Stimulated activated CD4-positive, alpha-beta T cell treated with anti-CD3 and anti-CD28 coated beads, Interleukin-2, amount 100 ng/mL, for 24 hours (primary cell): ENCODE measurements around the gene NACC2.

Experiments used
- DNase-seq, 2 donors: peaks; one replicate each; pipeline ENCODE4 v3.0.0-alpha.2; 2020

NACC2 gene

GRCh38 chr9:136021171-136021871 lies 73.8 kb downstream of the NACC2 start:
- DNase-seq, result no peak

- DNase-seq, result no peak
Measured at GRCh38 chr9:136020671-136021070, 74.4 kb downstream of the NACC2 start.

GRCh38 chr9:136020206-136020605 lies 74.9 kb downstream of the NACC2 start:
- DNase-seq, result no peak

- DNase-seq, result no peak
Measured at GRCh38 chr9:136019681-136020060, 75.4 kb downstream of the NACC2 start.

GRCh38 chr9:136019041-136019680 lies 75.9 kb downstream of the NACC2 start:
- no peak for DNase-seq

GRCh38 chr9:136018257-136019031 lies 76.6 kb downstream of the NACC2 start:
- DNase-seq, result no peak

GRCh38 chr9:136017289-136018190 lies 77.5 kb downstream of the NACC2 start:
- no peak for DNase-seq

- no peak for DNase-seq
Measured at GRCh38 chr9:136016572-136017288, 78.4 kb downstream of the NACC2 start.

GRCh38 chr9:136015656-136016571 lies 79.2 kb downstream of the NACC2 start:
- no peak for DNase-seq

- DNase-seq, result no peak
Measured at GRCh38 chr9:136014924-136015633, 80.0 kb downstream of the NACC2 start.

- DNase-seq, result no peak
Measured at GRCh38 chr9:136014147-136014923, 80.8 kb downstream of the NACC2 start.

- DNase-seq, result no peak
Measured at GRCh38 chr9:136013524-136014034, 81.5 kb downstream of the NACC2 start.

GRCh38 chr9:136013116-136013515 lies 82.0 kb downstream of the NACC2 start:
- DNase-seq, result no peak

- DNase-seq, result no peak
Measured at GRCh38 chr9:136012651-136013050, 82.4 kb downstream of the NACC2 start.

- no peak for DNase-seq
Measured at GRCh38 chr9:136011703-136012496, 83.2 kb downstream of the NACC2 start.

- no peak for DNase-seq
Measured at GRCh38 chr9:136011376-136011702, 83.8 kb downstream of the NACC2 start.

GRCh38 chr9:136010615-136011361 lies 84.3 kb downstream of the NACC2 start:
- no peak for DNase-seq

GRCh38 chr9:136010176-136010575 lies 84.9 kb downstream of the NACC2 start:
- DNase-seq, result no peak
